Measurements from ENCODE around the gene CLPX.
"Not testable (repeated sequence)": the region's sequence is repeated elsewhere in the genome, so short reads cannot be mapped to it uniquely, and the experiment has no call there.

- not testable (repeated sequence) for TF ChIP-seq CTCF (IDR thresholded peaks at IDR 0.05); ZFX (IDR thresholded peaks at IDR 0.05; ENCODE audit: borderline replicate concordance)
Observed at GRCh38 chr15:65138631-65139030, 46.5 kb downstream of the CLPX start.
